AG09319 (cell line): ENCODE measurements around the gene GPRC5A.

Experiments
- DNase-seq: peaks from one replicate; pipeline ENCODE4 v3.0.0-alpha.2; 2010; ENCODE audit warnings: low read depth; ENCODE audit errors: extremely low read depth
- TF ChIP-seq, protein P1 (sequence below): IDR thresholded peaks from 2 replicates; pipeline ENCODE4 v1.5.1; 2011; ENCODE audit warnings: low read depth, mild to moderate bottlenecking, inconsistent platforms, low read length, moderate library complexity

The GPRC5A gene

DNA sequence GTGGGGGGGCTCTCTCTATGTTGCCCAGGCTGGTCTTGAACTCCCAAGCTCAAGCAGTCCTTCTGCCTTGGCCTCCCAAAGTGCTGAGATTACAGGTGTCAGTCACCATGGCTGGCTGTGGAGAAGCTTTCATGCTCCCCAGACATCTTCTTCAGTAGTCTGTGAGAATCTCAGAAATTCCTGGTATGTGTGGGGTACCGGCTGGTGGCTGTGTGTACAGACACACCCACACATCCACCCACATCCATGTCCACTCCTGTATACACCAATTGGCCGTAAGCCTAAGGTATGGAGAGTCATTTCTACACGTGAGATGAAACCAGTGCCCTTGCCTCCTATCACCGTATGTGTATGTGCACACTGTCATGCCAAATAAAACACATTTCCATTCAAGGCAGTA, 32.8 kb downstream of the GPRC5A start:
- DNase-seq = no peak
- TF ChIP-seq, protein P1, sequence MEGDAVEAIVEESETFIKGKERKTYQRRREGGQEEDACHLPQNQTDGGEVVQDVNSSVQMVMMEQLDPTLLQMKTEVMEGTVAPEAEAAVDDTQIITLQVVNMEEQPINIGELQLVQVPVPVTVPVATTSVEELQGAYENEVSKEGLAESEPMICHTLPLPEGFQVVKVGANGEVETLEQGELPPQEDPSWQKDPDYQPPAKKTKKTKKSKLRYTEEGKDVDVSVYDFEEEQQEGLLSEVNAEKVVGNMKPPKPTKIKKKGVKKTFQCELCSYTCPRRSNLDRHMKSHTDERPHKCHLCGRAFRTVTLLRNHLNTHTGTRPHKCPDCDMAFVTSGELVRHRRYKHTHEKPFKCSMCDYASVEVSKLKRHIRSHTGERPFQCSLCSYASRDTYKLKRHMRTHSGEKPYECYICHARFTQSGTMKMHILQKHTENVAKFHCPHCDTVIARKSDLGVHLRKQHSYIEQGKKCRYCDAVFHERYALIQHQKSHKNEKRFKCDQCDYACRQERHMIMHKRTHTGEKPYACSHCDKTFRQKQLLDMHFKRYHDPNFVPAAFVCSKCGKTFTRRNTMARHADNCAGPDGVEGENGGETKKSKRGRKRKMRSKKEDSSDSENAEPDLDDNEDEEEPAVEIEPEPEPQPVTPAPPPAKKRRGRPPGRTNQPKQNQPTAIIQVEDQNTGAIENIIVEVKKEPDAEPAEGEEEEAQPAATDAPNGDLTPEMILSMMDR = no peak

DNA sequence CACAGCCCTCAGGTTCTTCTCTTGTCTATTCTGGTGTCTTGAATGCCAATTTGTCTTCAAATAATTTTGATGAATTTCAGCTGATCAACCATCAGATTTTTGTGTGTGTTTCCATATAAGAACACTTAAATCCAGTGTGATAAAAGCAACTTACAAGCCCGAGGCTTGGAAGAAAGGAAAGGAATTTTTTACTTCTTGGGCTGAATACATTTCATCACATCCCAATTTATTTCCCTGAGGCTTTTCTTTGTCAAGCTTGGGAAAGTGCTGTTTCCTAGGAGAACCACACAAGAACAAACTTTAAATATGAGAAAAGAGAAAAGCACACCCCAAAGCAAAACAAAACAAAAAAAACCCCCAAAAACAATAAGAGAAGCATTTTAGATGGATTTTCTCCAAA, 34.0 kb downstream of the GPRC5A start:
- TF ChIP-seq, protein P1 = no peak
- DNase-seq = no peak

DNA sequence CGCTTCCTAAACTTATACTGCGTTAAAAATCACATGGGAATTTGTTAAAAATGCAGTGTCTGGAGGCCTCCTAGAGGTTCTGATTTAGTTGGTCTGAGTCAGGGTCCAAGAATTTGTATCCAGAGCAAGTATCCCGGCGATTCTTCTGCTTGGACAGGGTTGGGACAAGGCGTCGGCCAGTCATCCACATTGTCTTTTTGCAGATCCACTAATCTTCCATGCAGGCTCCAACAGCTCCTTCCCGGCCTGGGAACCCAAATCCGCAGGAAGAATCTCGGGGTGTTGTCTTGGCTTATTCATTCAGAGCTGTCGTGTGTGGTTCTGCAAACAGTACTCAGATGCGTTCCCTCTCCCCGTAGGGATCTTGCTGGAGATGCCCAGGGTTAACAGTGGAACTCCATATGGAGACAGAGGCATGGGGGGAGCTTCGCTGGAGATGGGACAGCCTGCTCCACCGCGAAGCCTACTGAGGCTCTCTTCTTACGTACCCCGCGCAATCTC, 35.3 kb downstream of the GPRC5A start:
- TF ChIP-seq, protein P1 = no peak
- DNase-seq = no peak

DNA sequence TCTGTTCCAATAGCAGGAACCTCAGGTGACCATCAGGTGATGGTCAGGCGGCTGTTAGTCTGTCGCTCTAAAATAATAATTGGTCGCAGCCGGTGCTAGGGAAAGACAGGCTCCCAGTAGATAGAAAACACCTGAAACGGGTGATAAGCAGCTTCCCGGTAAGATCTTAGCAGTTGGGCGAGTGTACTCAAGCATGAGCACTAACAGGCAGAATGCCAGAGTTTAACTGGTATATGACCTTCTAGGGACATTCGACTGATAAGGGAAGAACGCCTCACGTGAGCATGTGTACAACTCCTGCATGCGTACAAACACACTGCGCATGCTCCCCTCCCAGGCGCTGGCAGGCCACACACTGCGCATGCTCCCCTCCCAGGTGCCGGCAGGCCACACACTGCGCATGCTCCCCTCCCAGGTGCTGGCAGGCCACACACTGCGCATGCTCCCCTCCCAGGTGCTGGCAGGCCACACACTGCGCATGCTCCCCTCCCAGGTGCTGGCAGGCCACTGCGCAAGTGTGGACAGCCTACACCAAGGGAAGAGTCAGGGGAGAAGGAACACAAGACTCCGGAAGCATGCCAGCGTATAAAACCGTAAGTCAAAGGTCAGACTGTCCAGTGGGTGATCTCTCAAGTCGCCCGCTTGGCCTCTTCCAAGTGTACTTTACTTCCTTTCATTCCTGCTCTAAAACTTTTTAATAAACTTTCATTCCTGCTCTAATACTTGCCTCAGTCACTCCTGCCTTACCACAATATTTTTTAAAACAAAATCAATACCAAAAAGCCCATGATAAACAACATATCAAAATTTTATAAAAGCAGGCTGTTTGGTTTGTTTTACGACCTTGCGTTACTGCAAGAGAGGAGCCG, 36.1 kb downstream of the GPRC5A start:
- DNase-seq = no peak
- TF ChIP-seq, protein P1 = no peak

DNA sequence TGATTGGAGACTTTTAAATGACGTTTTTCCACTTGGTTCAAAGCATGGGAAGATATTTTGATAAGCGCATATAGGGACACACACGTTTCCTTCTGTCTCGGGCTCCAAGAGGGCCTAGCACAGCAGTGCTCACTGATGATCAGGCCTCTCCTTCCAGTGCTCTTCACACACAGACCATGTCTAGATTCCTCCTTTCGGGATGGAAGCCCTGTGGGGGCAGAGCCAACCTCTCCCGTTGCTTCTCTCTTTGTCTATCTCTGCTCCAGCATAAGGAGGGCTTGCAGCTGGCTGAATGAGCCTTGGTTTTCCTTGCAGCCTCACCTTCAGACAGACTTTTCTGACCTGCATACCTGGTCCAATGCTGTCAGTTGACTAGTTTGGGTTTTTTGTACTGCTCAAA, 38.3 kb downstream of the GPRC5A start:
- DNase-seq = no peak
- TF ChIP-seq, protein P1 = no peak

DNA sequence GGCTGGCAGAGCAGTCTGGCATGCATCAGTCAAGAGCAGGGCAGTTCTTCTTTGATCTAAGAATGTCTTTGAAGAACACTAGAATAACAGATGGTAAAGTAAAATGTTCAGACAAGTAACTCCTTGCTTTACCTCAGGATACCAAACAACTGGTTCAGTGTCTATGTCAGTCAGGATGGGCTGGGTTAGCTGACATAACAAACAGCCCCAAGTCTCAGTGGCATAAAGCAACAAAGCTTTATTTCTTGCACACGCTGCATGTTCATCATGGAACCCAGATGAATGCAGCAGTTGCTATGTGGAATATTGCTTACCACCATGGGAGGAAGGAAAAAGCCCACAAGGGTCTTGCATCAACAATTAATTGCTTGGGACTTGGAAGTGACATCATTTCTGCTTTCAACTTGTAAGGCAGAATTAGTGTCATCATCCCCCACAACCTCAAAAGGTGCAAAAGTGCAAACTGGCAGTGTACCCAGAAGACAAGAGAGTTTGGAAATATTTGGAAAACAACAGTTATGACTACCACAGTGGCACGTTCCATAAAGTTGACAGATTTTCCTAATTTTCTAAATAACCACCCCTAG, 39.4 kb downstream of the GPRC5A start:
- no peak for DNase-seq
- TF ChIP-seq, protein P1 = no peak

DNA sequence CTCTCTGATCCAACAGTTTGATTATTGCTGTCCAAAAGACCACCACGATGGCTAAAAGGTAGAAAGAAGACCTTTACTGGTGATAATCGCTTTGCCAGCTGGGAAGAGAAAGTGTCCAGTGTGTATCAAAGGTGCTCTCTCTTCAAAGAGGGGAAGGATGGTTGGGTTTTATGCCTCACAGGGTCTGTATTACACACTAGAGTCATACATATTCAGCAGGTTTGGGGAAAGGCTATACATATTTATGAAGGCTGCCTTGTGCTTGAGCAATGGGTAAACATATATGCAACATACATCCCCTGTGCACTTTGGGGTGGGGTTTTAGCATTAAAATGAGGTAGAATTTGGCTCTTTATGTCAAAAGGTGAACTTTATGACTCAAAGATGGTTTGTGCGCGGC, 42.4 kb downstream of the GPRC5A start:
- TF ChIP-seq, protein P1 = no peak
- DNase-seq = no peak
